ENCODE results near the gene RCAN3.
"Not testable (repeated sequence)": the region's sequence is repeated elsewhere in the genome, so short reads cannot be mapped to it uniquely, and the experiment has no call there.

GRCh38 chr1:24529292-24529691, 26.7 kb downstream of the RCAN3 start:
- TF ChIP-seq, protein P1, sequence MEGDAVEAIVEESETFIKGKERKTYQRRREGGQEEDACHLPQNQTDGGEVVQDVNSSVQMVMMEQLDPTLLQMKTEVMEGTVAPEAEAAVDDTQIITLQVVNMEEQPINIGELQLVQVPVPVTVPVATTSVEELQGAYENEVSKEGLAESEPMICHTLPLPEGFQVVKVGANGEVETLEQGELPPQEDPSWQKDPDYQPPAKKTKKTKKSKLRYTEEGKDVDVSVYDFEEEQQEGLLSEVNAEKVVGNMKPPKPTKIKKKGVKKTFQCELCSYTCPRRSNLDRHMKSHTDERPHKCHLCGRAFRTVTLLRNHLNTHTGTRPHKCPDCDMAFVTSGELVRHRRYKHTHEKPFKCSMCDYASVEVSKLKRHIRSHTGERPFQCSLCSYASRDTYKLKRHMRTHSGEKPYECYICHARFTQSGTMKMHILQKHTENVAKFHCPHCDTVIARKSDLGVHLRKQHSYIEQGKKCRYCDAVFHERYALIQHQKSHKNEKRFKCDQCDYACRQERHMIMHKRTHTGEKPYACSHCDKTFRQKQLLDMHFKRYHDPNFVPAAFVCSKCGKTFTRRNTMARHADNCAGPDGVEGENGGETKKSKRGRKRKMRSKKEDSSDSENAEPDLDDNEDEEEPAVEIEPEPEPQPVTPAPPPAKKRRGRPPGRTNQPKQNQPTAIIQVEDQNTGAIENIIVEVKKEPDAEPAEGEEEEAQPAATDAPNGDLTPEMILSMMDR (IDR thresholded peaks at IDR 0.05): not testable (repeated sequence)
- TF ChIP-seq, protein P2, sequence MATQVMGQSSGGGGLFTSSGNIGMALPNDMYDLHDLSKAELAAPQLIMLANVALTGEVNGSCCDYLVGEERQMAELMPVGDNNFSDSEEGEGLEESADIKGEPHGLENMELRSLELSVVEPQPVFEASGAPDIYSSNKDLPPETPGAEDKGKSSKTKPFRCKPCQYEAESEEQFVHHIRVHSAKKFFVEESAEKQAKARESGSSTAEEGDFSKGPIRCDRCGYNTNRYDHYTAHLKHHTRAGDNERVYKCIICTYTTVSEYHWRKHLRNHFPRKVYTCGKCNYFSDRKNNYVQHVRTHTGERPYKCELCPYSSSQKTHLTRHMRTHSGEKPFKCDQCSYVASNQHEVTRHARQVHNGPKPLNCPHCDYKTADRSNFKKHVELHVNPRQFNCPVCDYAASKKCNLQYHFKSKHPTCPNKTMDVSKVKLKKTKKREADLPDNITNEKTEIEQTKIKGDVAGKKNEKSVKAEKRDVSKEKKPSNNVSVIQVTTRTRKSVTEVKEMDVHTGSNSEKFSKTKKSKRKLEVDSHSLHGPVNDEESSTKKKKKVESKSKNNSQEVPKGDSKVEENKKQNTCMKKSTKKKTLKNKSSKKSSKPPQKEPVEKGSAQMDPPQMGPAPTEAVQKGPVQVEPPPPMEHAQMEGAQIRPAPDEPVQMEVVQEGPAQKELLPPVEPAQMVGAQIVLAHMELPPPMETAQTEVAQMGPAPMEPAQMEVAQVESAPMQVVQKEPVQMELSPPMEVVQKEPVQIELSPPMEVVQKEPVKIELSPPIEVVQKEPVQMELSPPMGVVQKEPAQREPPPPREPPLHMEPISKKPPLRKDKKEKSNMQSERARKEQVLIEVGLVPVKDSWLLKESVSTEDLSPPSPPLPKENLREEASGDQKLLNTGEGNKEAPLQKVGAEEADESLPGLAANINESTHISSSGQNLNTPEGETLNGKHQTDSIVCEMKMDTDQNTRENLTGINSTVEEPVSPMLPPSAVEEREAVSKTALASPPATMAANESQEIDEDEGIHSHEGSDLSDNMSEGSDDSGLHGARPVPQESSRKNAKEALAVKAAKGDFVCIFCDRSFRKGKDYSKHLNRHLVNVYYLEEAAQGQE (IDR thresholded peaks at IDR 0.05; ENCODE audit: insufficient read depth in 1 of 2, low read depth in 2 of 2, low read length in 1 of 2): not testable (repeated sequence)
- not testable (repeated sequence) for TF ChIP-seq POLR2AphosphoS5, TCF7L2 (IDR thresholded peaks at IDR 0.05; ENCODE audit: low read depth, low read length)
